Measurements from ENCODE around the gene FLRT2.

Gene FLRT2, protein sequence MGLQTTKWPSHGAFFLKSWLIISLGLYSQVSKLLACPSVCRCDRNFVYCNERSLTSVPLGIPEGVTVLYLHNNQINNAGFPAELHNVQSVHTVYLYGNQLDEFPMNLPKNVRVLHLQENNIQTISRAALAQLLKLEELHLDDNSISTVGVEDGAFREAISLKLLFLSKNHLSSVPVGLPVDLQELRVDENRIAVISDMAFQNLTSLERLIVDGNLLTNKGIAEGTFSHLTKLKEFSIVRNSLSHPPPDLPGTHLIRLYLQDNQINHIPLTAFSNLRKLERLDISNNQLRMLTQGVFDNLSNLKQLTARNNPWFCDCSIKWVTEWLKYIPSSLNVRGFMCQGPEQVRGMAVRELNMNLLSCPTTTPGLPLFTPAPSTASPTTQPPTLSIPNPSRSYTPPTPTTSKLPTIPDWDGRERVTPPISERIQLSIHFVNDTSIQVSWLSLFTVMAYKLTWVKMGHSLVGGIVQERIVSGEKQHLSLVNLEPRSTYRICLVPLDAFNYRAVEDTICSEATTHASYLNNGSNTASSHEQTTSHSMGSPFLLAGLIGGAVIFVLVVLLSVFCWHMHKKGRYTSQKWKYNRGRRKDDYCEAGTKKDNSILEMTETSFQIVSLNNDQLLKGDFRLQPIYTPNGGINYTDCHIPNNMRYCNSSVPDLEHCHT

DNA sequence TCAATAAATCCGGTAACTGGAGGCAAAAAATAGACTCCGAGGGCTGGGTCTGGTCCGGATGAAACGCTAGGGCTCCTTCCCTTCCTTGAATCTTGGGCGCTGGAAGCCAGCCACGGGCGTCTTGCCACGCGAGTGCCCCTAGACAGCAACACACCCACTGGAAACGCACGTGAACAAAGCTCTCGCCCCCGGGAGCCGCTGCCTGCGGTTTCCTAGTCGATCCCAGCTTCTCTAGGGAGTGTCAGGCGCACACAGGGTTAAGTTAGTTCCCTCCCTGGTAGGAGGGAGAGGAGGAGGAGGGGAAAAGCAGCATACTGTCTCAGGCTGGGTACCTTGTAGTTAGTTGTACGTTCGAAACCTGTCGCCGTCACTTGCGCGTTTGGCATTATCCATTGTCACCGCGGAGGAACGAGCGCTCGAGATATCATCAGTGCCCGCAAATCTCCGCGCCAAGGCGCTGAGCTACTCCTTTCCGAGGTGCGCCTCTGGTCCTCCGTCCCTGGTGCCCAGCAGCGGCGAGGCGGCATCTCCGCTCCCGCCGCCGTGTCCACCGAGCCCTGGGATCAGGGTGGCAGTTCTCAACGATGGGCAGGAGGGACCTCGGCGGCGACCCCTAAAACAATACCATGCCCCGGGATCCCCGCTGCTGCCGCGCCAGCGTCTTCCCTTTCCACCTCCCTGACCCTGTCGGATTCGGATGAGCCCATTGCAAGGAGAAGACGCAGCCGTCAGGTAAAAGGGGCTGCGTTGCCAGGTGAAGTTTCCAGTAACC lies at the start of gene FLRT2:
TSS of gene FLRT2 (plus strand) at position 342 of the 772 bp plus-strand sequence. CDS start 91,371 bp downstream, outside the sequence.
- DNase-seq: peak; percentile 29 to 90 (median 64)
- intact Hi-C loops (cut with DNase I): no loop called here

DNA sequence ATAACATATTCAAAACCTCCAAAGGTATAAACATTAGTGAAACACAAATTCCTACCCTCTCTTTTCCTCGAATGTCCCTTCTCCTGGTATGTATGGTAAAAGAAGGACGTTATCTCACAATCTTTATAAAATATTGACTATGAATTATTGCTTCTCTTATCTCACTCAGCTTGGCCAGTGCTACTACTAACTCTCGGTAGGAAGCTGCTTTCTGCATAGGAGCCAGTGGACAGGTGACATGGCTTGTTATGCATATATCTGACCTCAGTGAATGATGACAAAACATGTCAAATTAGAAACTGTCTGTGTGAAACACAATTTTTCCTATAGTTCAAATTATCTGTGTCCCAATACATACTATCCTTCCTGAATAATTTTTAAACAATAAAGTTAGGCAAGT lies 48.5 kb upstream of the FLRT2 start:
- DNase-seq: no peak
- intact Hi-C loops (cut with DNase I): no loop called here

DNA sequence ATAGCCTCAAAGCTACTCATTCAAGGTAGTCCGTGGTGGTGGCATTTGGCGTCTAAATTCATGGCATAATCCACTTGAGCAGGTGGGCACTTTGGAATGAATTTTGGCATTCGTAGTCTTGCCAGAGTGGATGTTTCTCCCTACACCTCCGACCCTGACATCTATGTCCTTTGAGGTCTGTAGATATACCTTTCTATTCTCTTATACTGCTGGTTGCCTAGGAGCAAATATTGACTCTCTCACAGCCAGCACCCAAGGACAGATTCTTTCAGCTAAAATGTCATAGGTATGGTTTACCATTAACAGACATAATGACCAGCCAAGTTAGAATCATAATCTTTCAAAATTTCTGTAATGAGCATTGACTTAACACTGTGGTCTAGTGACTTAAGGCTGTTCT lies 47.4 kb upstream of the FLRT2 start:
- DNase-seq: no peak
- intact Hi-C loops (cut with DNase I): no loop called here

DNA sequence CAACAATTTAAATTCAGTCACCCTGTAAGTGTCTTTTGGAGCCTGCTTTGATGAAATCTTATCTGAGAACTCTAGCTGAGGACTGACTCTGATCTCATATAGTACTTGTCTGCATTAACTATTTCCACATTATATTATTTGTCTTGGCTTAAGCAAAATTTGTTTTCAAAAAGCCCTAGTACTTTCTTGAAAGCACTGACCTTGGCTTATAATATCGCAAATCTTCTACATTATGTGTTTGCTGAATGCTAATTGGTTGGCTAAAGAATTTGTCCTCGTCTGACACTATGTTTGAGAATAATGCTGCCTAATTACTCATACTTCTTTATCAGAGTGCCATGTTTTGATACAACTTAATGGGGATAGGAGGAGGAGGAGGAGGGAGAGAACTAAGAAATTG lies 46.9 kb upstream of the FLRT2 start:
- intact Hi-C loops (cut with DNase I): no loop called here
- no peak for DNase-seq

DNA sequence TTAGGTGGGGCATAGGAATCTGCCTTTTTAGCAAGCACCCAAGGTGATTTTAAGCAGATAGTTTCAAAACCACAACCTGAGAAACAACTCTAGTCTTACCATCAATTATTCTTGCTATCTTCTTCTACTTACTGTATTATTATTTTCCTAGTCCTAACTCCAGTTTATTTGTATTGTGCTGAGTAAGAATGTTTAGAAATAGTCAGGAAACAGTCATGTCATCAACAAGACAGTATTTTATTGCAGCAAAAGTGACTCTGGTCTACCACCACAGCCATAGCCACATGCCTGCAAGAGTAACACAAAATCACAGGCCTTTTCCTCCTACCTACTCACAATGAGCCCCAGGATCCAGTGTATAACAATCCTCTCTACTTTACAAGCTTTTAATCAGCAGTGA lies 46.3 kb upstream of the FLRT2 start:
- intact Hi-C loops (cut with DNase I): no loop called here
- no peak for DNase-seq

DNA sequence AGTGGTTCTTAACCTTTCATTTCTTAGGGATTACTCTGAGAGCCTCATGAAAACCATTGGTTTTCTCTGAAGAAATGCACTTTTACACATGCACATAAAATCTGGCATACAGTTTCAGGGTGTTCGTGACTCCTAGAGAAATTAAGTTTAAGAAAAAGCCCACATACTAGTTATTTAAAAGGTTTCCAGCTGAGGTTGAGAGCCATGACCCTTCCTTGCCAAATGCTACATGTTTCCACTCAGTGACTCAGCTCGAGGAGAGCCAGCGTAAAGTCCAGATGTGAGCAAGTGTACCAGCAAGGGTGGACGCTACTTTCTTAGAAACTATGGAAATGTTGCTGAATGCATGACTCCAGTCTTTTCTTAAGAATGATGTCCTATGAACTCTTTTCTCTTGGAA lies 42.7 kb upstream of the FLRT2 start:
- intact Hi-C loops (cut with DNase I): no loop called here
- DNase-seq: no peak

DNA sequence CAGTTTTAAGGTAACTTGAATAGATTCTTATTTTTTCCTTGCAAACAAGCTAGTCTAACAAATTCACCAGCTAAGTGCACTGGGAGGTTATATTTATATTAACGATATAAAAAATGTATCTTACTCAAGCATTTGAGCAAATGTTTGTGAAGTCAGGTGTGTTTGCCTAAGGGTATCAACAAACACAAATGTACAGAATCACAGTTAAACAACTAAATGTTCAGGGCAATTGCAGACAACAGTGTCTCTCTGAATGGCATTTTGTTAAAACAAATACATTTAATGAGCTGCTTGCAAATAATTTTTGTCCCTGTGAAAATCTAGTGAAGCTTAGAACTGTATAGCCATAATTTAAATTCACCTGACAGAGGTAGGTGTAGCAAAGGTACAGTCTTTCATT lies 28.2 kb upstream of the FLRT2 start:
- intact Hi-C loops (cut with DNase I): no loop called here
- no peak for DNase-seq

DNA sequence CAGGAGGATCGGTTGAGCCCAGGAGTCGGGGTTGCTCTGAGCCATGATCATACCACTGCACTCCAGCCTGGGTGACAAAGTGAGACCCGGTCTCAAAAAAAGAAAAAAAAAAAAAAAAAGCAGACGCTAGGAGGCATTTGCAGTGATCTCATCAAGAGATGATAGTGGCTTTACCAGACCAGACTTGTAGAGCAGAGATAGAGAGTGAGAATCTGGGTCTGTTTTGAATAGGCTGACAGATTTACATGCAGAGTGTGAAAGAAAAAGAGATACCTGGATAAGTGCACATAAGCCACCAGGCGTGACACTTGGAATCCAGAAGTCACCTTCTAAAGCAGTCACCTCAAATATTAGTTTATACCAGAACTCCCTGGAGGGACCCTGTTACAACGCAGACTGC lies 21.1 kb upstream of the FLRT2 start:
- no peak for DNase-seq
- intact Hi-C loops (cut with DNase I): no loop called here

DNA sequence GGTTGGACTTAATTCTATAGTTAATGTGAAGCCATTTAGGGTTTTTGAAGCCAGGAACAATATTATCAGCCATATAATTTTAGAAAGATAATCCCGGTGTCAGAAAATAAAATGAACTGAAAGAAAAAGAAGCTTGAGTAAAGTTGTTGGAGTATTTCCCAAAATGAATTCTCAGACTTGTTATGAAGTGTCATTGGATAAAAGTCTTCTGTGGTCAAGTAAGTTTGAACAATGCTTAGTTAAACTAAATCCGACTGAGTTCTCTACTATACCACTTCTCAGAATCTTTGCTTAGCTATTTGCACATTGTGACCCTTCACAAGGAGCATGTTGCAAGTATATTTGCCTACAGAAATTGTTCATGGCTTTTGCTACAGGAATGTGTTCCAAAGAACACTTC lies 17.5 kb upstream of the FLRT2 start:
- DNase-seq: no peak
- intact Hi-C loops (cut with DNase I): no loop called here

DNA sequence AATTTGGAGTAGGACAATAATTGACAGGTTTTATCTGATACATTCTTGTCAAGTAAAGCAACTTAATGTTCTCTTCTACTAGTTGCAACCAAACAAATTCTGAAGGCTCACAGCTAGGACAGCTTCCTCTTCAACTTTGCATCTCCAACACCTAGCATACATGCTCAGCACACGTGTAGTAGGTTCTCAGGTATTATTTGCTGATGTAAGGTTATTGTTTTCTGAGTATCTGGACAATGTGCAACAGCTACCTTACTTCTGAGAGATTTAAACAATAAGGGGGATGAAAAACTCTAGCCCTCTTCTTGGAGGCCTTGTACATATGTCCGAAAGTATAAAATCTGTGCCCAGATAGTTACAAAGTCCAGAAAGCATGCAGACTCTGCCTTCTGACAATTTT lies 15.5 kb upstream of the FLRT2 start:
- intact Hi-C loops (cut with DNase I): no loop called here
- no peak for DNase-seq

DNA sequence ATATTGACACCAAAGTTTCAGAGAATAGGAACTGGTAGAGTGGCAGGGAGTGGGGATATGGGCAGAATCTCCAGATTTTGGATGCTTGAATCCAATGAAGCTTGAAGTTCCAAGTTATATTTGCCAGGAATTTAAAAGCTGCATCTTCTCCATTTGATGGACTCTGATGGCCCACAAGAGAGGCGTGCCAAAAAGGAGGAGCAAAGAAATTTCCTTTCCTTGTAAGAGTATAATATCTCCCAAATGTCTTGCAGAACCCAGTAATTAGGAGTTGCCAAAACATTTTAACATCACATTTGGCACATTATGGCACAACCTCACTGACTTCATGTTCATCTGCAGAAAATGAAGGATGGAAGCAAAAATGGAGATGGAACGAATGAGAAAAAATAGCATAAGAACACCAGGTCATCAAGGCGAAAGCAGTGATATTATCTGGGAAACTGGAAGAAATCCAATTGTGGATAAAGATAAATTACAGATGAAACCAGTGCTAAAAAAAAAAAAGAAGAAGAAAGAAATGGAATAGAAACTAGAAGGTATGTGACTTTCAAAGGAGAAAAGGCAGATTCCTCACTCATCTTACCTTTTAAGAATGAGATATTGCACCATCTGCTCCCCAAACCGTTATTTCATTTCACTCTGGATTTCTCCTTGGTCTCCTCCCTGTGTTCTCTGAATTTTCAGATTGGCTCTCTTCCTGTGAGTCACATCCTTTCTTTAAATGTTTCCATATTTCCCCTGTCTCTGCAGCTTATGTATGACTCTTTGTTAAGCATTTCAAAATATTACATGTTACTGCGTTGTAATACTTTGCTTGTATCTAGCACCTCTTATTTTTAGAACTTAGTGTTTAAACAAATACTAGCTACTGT lies 13.5 kb upstream of the FLRT2 start:
- no peak for DNase-seq
- intact Hi-C loops (cut with DNase I): no loop called here

DNA sequence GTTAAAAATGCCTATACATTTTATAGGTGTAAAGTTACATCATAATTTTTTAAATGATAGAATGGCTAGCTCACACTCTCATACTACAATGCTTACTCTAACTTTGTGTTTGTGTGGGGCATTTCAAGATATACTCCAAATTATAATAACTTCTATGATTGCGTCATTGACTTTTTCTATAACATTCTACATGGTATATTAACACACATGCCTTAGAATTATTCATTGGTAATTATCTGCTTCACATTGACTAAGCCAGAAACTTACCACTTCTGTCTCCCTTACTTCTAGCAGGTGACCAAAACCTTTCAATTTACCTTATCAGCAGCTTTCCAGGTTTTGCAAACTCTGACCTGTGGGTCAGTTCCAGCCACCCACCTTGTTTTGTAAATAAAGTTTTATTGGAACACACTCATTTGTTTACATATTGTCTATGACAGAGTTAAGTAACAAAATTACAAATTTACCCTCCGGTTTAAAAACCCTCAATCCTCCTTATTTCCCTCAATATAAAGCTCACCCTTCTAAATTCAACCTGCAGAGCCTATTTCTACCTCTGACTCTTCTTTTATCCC lies 12.7 kb upstream of the FLRT2 start:
- no peak for DNase-seq
- intact Hi-C loops (cut with DNase I): no loop called here

DNA sequence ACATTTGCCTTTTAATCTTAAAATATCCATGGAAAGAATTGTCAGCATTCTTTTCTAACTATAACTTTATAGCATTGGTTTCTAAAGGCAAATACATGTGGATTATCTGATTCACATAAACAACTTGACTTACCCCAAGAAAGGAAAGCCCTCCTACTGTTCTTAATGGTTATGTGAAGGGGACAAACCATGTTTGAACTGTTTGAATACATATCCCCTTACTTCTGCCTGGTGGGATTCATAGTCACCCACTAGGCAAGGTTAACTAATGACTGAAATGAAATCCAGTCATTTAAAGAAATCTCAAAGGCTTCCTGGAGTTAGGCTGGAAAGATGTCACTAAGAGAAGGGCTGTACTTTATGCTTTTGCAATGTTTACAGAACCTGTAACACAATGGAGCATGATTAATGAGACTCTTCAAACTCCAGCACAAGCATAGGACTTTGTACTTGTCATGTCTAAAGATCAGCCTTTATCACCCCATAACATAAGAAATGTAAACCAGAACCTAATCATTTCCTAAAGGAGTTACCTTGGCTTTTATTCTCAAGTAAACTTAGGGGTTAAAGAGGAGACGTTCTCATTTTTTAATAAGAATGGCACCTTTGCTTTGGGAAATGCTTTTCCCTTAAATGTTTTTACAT lies 10.2 kb upstream of the FLRT2 start:
- DNase-seq: no peak
- intact Hi-C loops (cut with DNase I): no loop called here

DNA sequence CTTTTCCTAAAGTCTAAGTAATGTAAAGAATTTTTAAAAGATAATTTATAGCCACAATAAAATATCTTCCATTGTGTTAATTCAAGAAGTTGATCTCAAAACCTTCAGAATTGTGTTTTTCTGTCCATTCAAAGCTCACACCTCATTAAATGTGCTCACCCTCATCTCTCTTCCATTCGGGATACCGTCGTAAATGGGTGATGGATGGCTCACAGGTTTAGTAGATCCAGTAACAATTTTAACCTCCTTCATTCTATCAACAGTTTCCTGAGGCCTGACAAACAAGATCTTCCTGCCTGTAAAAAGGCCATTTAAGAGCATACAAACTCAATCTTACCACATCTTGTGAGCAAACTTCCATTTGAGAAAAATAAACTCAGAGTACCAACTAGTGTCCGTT lies 9.4 kb upstream of the FLRT2 start:
- DNase-seq: no peak
- intact Hi-C loops (cut with DNase I): no loop called here

DNA sequence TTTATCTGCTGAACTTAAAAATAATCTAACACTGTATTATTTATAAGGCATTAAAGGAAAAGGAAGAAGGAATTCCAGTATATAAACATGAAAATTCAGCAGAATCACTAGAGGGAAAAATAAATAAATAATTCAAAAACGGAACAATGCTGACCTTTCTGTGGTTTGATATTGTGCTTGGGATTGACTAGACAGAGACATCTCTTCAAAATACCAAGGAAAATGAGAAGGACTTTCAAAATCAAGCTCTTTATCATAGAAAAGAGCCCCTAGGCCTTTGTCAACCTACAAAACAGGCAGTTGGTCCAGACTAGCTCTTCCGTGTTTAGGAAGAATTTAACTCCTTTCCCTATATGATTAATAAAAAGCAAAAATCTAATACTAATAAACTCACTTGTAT lies 6.3 kb upstream of the FLRT2 start:
- DNase-seq: no peak
- intact Hi-C loops (cut with DNase I): no loop called here

DNA sequence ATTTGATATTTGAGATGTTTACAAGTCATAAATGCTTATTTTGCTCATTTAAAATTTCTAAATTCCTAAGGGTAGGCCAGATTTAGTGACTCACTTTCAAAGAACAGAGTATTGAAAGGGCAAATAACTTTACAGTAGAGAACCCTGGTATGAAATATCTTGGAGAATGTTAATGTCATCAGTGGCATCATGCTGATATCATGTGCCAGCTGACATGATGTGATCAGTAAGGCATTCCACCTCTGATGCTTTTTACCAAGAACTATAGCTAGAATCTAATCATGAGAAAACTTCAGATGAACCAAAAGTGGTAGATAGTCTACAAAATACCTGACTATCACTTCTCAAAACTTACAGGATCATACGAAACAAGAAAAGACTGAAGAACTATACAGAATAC lies 2.9 kb upstream of the FLRT2 start:
- DNase-seq: no peak
- intact Hi-C loops (cut with DNase I): no loop called here

DNA sequence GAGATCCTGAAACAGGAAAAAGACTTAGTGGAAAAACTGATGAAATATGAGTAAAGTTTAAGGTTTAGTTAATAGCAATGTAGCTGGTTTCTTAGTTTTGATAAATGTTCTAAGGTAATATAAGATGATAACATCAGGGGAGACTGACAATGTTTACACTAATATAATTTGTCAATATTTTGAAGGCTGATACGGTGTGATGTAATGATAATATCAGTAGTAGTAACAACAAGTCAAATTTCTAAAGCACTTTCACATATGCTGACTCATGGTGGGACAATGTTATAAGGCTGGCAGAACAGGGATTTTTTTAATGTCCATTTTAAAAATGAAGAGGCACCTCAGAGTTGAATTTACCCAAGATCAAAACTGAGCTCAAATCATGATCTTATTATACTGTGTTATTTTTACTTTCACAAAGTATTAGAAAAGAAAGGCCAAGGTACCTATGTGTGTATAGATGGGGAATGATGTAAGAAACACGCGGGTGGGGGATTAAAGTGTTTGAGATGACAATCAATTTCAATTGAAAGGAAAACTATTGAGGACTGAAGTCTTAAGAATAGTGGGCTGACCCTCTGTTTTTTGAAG lies 2.4 kb upstream of the FLRT2 start:
- intact Hi-C loops (cut with DNase I): no loop called here
- no peak for DNase-seq
